Esophagus muscularis mucosa (tissue), 4 donors: ENCODE results near the gene ELK4.

Experiments
- EP300 ChIP-seq: sonication (generic); formaldehyde crosslinking; IDR thresholded peaks from one replicate; pipeline ENCODE4 v1.6.1; 2017; ENCODE audit warnings: antibody characterized with exemption
- POLR2A ChIP-seq: fragments of 450-650 bp; IDR thresholded peaks from one replicate; pipeline ENCODE4 v1.6.1; 2017; ENCODE audit warnings: antibody characterized with exemption, moderate library complexity, mild to moderate bottlenecking, low read depth
- POLR2AphosphoS5 ChIP-seq, 2 donors: sonication (generic); formaldehyde crosslinking; IDR thresholded peaks; one replicate each; pipeline ENCODE4 v1.6.1; 2017; ENCODE audit warnings: antibody characterized with exemption in 2 of 2
- TF ChIP-seq, protein P1 (sequence below), 3 experiments: fragments of 200-600 bp in 2 of 3; fragments of 450-650 bp in 1 of 3; sonication (generic) in 2 of 3; IDR thresholded peaks; one replicate each; pipeline ENCODE4 v1.5.1; 2017 to 2019; ENCODE audit warnings: antibody characterized with exemption in 3 of 3, mild to moderate bottlenecking in 2 of 3, moderate library complexity in 1 of 3

DNA sequence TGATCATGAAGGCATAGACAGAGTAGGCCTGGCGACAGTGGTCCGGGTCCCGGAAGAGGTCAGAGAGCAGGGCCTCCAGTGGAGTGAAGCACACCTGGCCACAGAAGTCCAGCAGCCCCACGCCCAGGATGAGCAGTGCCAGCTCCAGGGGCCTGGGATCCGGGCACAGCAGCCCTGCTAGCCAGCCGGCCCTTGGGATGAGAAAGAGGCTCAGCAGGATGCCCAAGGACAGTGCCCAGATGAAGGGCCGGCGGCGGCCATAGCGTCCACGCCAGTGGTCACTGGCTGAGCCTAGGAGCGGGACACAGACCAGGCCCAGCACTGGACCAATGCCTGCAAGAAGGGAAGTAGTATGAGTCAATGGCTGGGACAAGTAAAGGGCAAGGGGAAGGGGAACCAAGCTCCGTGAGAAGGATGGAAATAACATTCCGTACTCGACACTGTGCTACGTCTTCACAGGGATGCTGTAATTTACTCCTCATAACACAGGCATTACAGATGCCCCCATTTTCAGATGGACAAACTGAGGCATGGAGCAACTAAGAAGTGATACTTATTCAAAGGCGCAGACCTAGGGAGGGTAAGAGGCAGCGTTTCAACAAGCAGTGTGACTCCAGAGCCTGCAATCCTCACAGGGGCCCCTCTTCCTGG is 31.6 kb upstream of the ELK4 start:
- TF ChIP-seq, protein P1, sequence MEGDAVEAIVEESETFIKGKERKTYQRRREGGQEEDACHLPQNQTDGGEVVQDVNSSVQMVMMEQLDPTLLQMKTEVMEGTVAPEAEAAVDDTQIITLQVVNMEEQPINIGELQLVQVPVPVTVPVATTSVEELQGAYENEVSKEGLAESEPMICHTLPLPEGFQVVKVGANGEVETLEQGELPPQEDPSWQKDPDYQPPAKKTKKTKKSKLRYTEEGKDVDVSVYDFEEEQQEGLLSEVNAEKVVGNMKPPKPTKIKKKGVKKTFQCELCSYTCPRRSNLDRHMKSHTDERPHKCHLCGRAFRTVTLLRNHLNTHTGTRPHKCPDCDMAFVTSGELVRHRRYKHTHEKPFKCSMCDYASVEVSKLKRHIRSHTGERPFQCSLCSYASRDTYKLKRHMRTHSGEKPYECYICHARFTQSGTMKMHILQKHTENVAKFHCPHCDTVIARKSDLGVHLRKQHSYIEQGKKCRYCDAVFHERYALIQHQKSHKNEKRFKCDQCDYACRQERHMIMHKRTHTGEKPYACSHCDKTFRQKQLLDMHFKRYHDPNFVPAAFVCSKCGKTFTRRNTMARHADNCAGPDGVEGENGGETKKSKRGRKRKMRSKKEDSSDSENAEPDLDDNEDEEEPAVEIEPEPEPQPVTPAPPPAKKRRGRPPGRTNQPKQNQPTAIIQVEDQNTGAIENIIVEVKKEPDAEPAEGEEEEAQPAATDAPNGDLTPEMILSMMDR (IDR thresholded peaks at IDR 0.05) = no peak
- TF ChIP-seq POLR2A = no peak
- no peak for TF ChIP-seq POLR2AphosphoS5 (IDR thresholded peaks at IDR 0.05)
- no peak for TF ChIP-seq EP300
